ENCODE data around the gene SIRT7.

GRCh38 chr17:81889602-81890001, 28.4 kb downstream of the SIRT7 start:
- TF ChIP-seq, protein P1, sequence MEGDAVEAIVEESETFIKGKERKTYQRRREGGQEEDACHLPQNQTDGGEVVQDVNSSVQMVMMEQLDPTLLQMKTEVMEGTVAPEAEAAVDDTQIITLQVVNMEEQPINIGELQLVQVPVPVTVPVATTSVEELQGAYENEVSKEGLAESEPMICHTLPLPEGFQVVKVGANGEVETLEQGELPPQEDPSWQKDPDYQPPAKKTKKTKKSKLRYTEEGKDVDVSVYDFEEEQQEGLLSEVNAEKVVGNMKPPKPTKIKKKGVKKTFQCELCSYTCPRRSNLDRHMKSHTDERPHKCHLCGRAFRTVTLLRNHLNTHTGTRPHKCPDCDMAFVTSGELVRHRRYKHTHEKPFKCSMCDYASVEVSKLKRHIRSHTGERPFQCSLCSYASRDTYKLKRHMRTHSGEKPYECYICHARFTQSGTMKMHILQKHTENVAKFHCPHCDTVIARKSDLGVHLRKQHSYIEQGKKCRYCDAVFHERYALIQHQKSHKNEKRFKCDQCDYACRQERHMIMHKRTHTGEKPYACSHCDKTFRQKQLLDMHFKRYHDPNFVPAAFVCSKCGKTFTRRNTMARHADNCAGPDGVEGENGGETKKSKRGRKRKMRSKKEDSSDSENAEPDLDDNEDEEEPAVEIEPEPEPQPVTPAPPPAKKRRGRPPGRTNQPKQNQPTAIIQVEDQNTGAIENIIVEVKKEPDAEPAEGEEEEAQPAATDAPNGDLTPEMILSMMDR (conservative IDR thresholded peaks at IDR 0.05 in 1 of 2, IDR thresholded peaks at IDR 0.05 in 1 of 2; ENCODE audit: low read depth in 1 of 2, low read length in 2 of 2), result no peak
- TF ChIP-seq EZH2 (IDR thresholded peaks at IDR 0.05; ENCODE audit: low read length, missing control alignments), result no peak

Measured in fibroblast of lung (primary cell).